Measurements from ENCODE around the gene NAB2. TPM values are rescaled to one million over a fixed set of nuclear protein-coding genes. Genes with fewer than 3 reads are reported as not detected.

The NAB2 gene
- total and polyA plus RNA-seq, 2 of the 8 experiments (the other 6 are each of a cell fraction or from before 2014, with no cell fraction given) = 20.9 to 23.5 TPM

DNA sequence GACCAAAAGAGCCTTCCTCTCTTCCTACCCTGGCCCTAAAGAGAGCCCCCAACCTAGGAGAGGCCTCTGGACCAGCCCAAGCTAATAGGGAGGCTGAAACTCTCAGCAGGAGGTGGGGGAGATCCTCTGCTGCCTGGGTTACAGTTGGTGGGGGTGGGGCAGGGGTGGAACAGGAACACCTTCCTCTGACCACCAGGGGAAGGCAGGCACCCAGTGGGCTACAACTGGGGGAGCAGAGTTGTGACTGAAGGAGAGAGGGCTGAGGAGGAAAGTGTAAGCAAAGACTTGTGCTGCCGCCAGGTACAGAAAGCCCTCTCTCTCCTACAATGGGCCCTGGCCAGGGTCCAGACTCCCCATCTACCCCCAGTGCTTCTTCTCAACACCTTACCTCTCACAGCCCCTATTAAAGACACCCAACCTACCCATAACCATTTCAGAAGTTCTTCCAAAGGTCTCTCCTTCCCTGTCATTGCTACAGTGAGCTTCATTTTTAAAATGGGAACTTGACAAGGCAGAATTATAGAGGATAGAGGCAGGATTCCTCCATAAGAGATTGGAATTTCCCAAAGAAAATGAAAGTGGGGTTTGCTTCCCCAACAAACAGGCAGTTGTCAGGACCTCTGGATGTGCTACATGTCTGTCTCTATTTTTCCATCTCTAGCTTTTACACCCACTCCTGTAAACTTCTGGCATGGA is 40.3 kb upstream of the NAB2 start:
- H3K79me1 ChIP-seq (ENCODE audit: low read depth, low read length) = no peaks in the 10 kb centered on the region
- TF ChIP-seq, protein P1, sequence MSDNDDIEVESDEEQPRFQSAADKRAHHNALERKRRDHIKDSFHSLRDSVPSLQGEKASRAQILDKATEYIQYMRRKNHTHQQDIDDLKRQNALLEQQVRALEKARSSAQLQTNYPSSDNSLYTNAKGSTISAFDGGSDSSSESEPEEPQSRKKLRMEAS (IDR thresholded peaks at IDR 0.05) = no peak
- TF ChIP-seq, protein P2, sequence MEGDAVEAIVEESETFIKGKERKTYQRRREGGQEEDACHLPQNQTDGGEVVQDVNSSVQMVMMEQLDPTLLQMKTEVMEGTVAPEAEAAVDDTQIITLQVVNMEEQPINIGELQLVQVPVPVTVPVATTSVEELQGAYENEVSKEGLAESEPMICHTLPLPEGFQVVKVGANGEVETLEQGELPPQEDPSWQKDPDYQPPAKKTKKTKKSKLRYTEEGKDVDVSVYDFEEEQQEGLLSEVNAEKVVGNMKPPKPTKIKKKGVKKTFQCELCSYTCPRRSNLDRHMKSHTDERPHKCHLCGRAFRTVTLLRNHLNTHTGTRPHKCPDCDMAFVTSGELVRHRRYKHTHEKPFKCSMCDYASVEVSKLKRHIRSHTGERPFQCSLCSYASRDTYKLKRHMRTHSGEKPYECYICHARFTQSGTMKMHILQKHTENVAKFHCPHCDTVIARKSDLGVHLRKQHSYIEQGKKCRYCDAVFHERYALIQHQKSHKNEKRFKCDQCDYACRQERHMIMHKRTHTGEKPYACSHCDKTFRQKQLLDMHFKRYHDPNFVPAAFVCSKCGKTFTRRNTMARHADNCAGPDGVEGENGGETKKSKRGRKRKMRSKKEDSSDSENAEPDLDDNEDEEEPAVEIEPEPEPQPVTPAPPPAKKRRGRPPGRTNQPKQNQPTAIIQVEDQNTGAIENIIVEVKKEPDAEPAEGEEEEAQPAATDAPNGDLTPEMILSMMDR (IDR thresholded peaks at IDR 0.05; ENCODE audit: control extremely low read depth in 1 of 3, insufficient read depth in 1 of 3, low read depth in 1 of 3, low read length in 3 of 3) = peak in 2 of 3 experiments; percentile 7 to 20; a peak in 2 of 4 replicates
- no peak for TF ChIP-seq FOSL1 (IDR thresholded peaks at IDR 0.05; ENCODE audit: insufficient read depth, low read depth, low read length)
- 86% methylated on average over 1 of the region's 1 CpG; no CpG with 5 or more reads in 1 of the 2 experiments for WGBS, 2 experiments (ENCODE audit: extremely low coverage in 1 of 2, insufficient coverage in 1 of 2, insufficient read length in 1 of 2, insufficient replicate concordance in 2 of 2, low coverage in 1 of 2, low lambda C conversion rate in 2 of 2, missing lambda C conversion rate in 1 of 2)
- no peaks in the 10 kb centered on the region for H3K9me3 ChIP-seq (ENCODE audit: insufficient read depth in 2 of 2, low read depth in 1 of 2, low read length in 1 of 2)
- no peak overlapping the region for H3K14ac ChIP-seq (ENCODE audit: insufficient read length)
- no peak overlapping the region for H3K9ac ChIP-seq (replicated peaks in 1 of 4; ENCODE audit: extremely low read depth in 1 of 4, low read depth in 3 of 4, low read length in 3 of 4)
- no peak overlapping the region for H3K18ac ChIP-seq (ENCODE audit: extremely low read depth, low read length)
- ChIA-PET CTCF (ENCODE audit: partially characterized antibody) (interaction anchor here (0.6 to 7.5 kb wide), 11 partner anchors 9 to 324 kb away, joined by 3 to 77 read pairs (median 5); partner anchors contain the start of genes STAT6 and TAC3), POLR2A (ENCODE audit: partially characterized antibody) (interaction anchor here (0.9 to 3.5 kb wide), 6 partner anchors 8 to 124 kb away, joined by 3 to 11 read pairs (median 5); partner anchors contain the start of gene TAC3)
- H3K56ac ChIP-seq (replicated peaks; ENCODE audit: insufficient read length, low read depth, low read length) = no peak overlapping the region
- DNase-seq (ENCODE audit: low read depth in 1 of 2, low spot score in 2 of 2) = no peak
- H3K79me2 ChIP-seq (ENCODE audit: control insufficient read depth in 1 of 2, insufficient read depth in 2 of 2, low read length in 2 of 2) = no peaks in the 10 kb centered on the region
- no peaks in the 10 kb centered on the region for H3K36me3 ChIP-seq (ENCODE audit: control insufficient read depth in 2 of 4, insufficient read depth in 4 of 4, low read length in 3 of 4)
- no peaks in the 10 kb centered on the region for H4K20me1 ChIP-seq (replicated peaks in 1 of 2; ENCODE audit: control insufficient read depth in 1 of 2, insufficient read depth in 2 of 2, low read length in 2 of 2)
- H3K4me3 ChIP-seq (ENCODE audit: extremely low read depth in 1 of 4, insufficient read depth in 2 of 4, low read depth in 3 of 4, low read length in 4 of 4) = no peak overlapping the region
- H4K91ac ChIP-seq (replicated peaks; ENCODE audit: insufficient read length, low read length) = no peak overlapping the region
- H4K5ac ChIP-seq (ENCODE audit: insufficient read length, low read depth, low read length) = no peak overlapping the region
- H3K27me3 ChIP-seq (replicated peaks in 1 of 4; ENCODE audit: control insufficient read depth in 3 of 4, extremely low read depth in 1 of 4, insufficient read depth in 3 of 4, low read length in 3 of 4) = no peaks in the 10 kb centered on the region
- H2BK15ac ChIP-seq (ENCODE audit: low read length) = 0 out of 2 replicates have a peak overlapping the region, but pooled peaks have one; percentile 88
- no peak overlapping the region for H2BK20ac ChIP-seq (ENCODE audit: low read length)
- no peak overlapping the region; the same call in 1 of the 2 replicates for H2BK5ac ChIP-seq (ENCODE audit: low read depth, low read length)
- no peak overlapping the region for H2AFZ ChIP-seq (ENCODE audit: low read length)
- H2AK5ac ChIP-seq (ENCODE audit: low read depth, low read length) = no peak overlapping the region
- no peak overlapping the region for H3K23ac ChIP-seq (ENCODE audit: insufficient read length)
- H2BK12ac ChIP-seq (ENCODE audit: low read depth, low read length) = no peak overlapping the region
- FAIRE-seq = no peak
- no peaks in the 10 kb centered on the region for H3K23me2 ChIP-seq (ENCODE audit: low read depth, low read length)
- H4K8ac ChIP-seq (ENCODE audit: extremely low read depth, insufficient read depth, low read length) = no peak overlapping the region
- no peak overlapping the region for H3K4me2 ChIP-seq (ENCODE audit: insufficient read depth in 1 of 2, low read depth in 2 of 2, low read length in 2 of 2)
- H3K4me1 ChIP-seq (replicated peaks in 1 of 4; ENCODE audit: control insufficient read depth in 3 of 4, insufficient read depth in 4 of 4, low read length in 3 of 4) = no peaks in the 10 kb centered on the region
- no peak overlapping the region for H2BK120ac ChIP-seq (replicated peaks; ENCODE audit: low read depth, low read length)
- no peak overlapping the region for H3K27ac ChIP-seq (ENCODE audit: low read depth, low read length)
- no peak overlapping the region for H3K4ac ChIP-seq (replicated peaks; ENCODE audit: insufficient read length, low read depth, low read length)
